Epithelial cell of esophagus (primary cell): ENCODE data around the gene FHDC1.
A peak's percentile ranks its signal among the peaks of the same experiment; 100 is the strongest.

Experiments
- DNase-seq: peaks from one replicate; pipeline ENCODE4 v3.0.0; 2010; ENCODE audit warnings: low read depth
- H3K4me3 ChIP-seq: 2 replicates; pipeline ENCODE4 v1.5.1; 2011; ENCODE audit warnings: mild to moderate bottlenecking, low read length, control low read depth
- CTCF ChIP-seq: IDR thresholded peaks from 2 replicates; pipeline ENCODE4 v1.5.1; 2011; ENCODE audit warnings: low read depth, mild to moderate bottlenecking, low read length, control low read depth, inconsistent platforms; ENCODE audit not compliant: insufficient read depth; ENCODE audit errors: missing control alignments

Gene FHDC1

GRCh38 chr4:152920768-152921167 is 15.4 kb upstream of the FHDC1 start:
- no peak for TF ChIP-seq CTCF
- H3K4me3 ChIP-seq = no peak overlapping the region
- peak; percentile 13 for DNase-seq

- DNase-seq = no peak
- H3K4me3 ChIP-seq = no peak overlapping the region
- TF ChIP-seq CTCF = no peak
Observed at GRCh38 chr4:152921284-152921683, 14.8 kb upstream of the FHDC1 start.

GRCh38 chr4:152925851-152926250 is 10.3 kb upstream of the FHDC1 start:
- no peak for DNase-seq
- TF ChIP-seq CTCF = no peak
- H3K4me3 ChIP-seq = no peak overlapping the region

GRCh38 chr4:152926959-152927358 is 9.2 kb upstream of the FHDC1 start:
- TF ChIP-seq CTCF = no peak
- DNase-seq = no peak
- H3K4me3 ChIP-seq = no peak overlapping the region

- no peak overlapping the region for H3K4me3 ChIP-seq
- DNase-seq = no peak
- no peak for TF ChIP-seq CTCF
Observed at GRCh38 chr4:152927737-152928136, 8.4 kb upstream of the FHDC1 start.

- no peak for DNase-seq
- TF ChIP-seq CTCF = no peak
- H3K4me3 ChIP-seq = no peak overlapping the region
Observed at GRCh38 chr4:152928286-152928685, 7.8 kb upstream of the FHDC1 start.

- DNase-seq = no peak
- no peak for TF ChIP-seq CTCF
- H3K4me3 ChIP-seq = no peak overlapping the region
Observed at GRCh38 chr4:152929888-152930287, 6.2 kb upstream of the FHDC1 start.
